ENCODE data around the gene SH3D21. TPM values are rescaled to one million over a fixed set of nuclear protein-coding genes. Genes with fewer than 3 reads are reported as not detected.

Gene SH3D21
- total RNA-seq, 3 donors from 2014 or later (not counting 1 experiment from before 2014, with no cell fraction given): 1.9 to 2.6 (median 2.5) TPM

GRCh38 chr1:36346741-36347370 lies 40.7 kb downstream of the SH3D21 start:
- H3K4me3 Mint-ChIP-seq: no peak overlapping the region
- ATAC-seq (no peak), DNase-seq (no peak)
- no peak overlapping the region for H3K27ac Mint-ChIP-seq
- intact Hi-C loops (cut with micrococcal nuclease): no loop called here
- H3K27me3 Mint-ChIP-seq (ENCODE audit: low read depth in 2 of 2): no peaks in the 10 kb centered on the region
- no peak overlapping the region for H3K27ac ChIP-seq (ENCODE audit: low read length)
- no peaks in the 10 kb centered on the region for H3K9me3 Mint-ChIP-seq
- peaks cover 57% of the 10 kb centered on the region for H3K36me3 ChIP-seq (ENCODE audit: control insufficient read depth, insufficient read depth, low read length)
- no peaks in the 10 kb centered on the region for H3K27me3 ChIP-seq (ENCODE audit: control insufficient read depth, insufficient read depth, low read length)
- WGBS (ENCODE audit: insufficient coverage): 91% methylated on average over 8 of the region's 8 CpGs
- peaks cover 35% of the 10 kb centered on the region for H3K4me1 ChIP-seq (ENCODE audit: control insufficient read depth, insufficient read depth, low read length)
- TF ChIP-seq CTCF (IDR thresholded peaks at IDR 0.05): no peak
- H3K4me3 ChIP-seq (ENCODE audit: low read length): no peak overlapping the region
- no peaks in the 10 kb centered on the region for H3K36me3 Mint-ChIP-seq
- H3K4me1 Mint-ChIP-seq: peaks cover 0 to 17% of the 10 kb centered on the region in 2 donors
- H3K9me3 ChIP-seq (ENCODE audit: control insufficient read depth, insufficient read depth, low read length): no peaks in the 10 kb centered on the region

DNA sequence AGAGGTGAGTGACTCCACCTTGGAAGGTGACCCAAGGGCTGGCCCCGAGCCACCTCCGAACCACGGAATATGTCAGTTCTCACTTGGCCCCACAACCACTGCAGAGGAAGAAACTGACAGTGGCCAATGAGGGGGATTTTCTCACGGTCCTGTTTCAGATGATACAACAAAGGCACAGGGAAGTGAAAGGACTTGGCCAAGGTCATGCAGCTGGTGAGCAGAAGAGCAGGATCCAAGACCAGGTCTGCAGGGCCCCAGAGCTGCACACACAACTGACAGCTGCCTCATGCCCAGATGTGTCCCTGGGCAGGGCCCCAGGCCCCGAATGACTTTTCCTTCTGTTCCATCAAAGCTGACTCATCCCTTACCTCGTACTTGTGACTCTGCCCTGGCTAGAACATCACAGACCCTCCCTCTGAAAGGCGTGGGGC lies 43.1 kb downstream of the SH3D21 start:
- no peak overlapping the region for H3K27ac ChIP-seq (ENCODE audit: low read length)
- H3K4me3 Mint-ChIP-seq: no peak overlapping the region
- peaks cover 65% of the 10 kb centered on the region for H3K36me3 ChIP-seq (ENCODE audit: control insufficient read depth, insufficient read depth, low read length)
- no peaks in the 10 kb centered on the region for H3K9me3 ChIP-seq (ENCODE audit: control insufficient read depth, insufficient read depth, low read length)
- H3K27me3 ChIP-seq (ENCODE audit: control insufficient read depth, insufficient read depth, low read length): no peaks in the 10 kb centered on the region
- H3K27ac Mint-ChIP-seq: no peak overlapping the region
- no peaks in the 10 kb centered on the region for H3K27me3 Mint-ChIP-seq (ENCODE audit: low read depth in 2 of 2)
- TF ChIP-seq CTCF (IDR thresholded peaks at IDR 0.05): no peak
- no peaks in the 10 kb centered on the region for H3K9me3 Mint-ChIP-seq
- H3K4me3 ChIP-seq (ENCODE audit: low read length): no peak overlapping the region
- no peak for DNase-seq
- H3K4me1 ChIP-seq (ENCODE audit: control insufficient read depth, insufficient read depth, low read length): peaks cover 36% of the 10 kb centered on the region
- H3K4me1 Mint-ChIP-seq: peaks cover 0 to 28% of the 10 kb centered on the region in 2 donors
- 57% methylated on average over 7 of the region's 7 CpGs for WGBS (ENCODE audit: insufficient coverage)
- no peaks in the 10 kb centered on the region for H3K36me3 Mint-ChIP-seq
- ATAC-seq: peak in 1 of 3 donors; percentile 28
- intact Hi-C loops (cut with micrococcal nuclease): no loop called here

DNA sequence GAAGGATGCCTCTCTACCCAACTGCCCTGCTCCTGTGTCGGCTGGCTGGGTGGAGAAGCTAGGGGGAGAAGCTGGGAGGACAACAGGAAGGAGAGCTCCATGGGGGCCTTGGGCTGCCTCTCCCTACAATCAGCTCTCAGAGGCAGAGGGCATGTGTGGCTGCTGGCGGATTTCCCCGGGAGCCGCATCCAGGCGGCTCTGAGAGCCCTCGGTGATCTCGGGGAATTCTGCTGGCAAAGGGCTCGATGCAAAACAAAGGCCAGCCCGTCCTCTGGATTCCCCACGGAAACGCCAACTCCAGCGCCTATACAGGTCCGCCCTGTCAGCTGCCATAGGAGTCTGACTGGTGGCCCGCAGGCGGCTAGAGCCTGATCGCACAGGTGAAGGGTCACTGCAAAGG lies 43.7 kb downstream of the SH3D21 start:
- no peaks in the 10 kb centered on the region for H3K27me3 ChIP-seq (ENCODE audit: control insufficient read depth, insufficient read depth, low read length)
- ATAC-seq (no peak), DNase-seq (no peak)
- H3K9me3 ChIP-seq (ENCODE audit: control insufficient read depth, insufficient read depth, low read length): no peaks in the 10 kb centered on the region
- no peak for TF ChIP-seq CTCF (IDR thresholded peaks at IDR 0.05)
- peaks cover 36% of the 10 kb centered on the region for H3K4me1 ChIP-seq (ENCODE audit: control insufficient read depth, insufficient read depth, low read length)
- WGBS (ENCODE audit: insufficient coverage): 97% methylated on average over 16 of the region's 16 CpGs
- Mint-ChIP-seq H3K4me3 (no peak overlapping the region), H3K9me3 (no peaks in the 10 kb centered on the region), H3K4me1 (peaks cover 0 to 28% of the 10 kb centered on the region in 2 donors), H3K27ac (peak overlapping the region; percentile 54 to 84), H3K36me3 (no peaks in the 10 kb centered on the region), H3K27me3 (ENCODE audit: low read depth in 2 of 2) (no peaks in the 10 kb centered on the region)
- H3K4me3 ChIP-seq (ENCODE audit: low read length): no peak overlapping the region
- peak overlapping the region; percentile 38 for H3K27ac ChIP-seq (ENCODE audit: low read length)
- H3K36me3 ChIP-seq (ENCODE audit: control insufficient read depth, insufficient read depth, low read length): peaks cover 67% of the 10 kb centered on the region
- intact Hi-C loops (cut with micrococcal nuclease): no loop called here

Data from natural killer cell (primary cell).